ENCODE measurements around the gene HPX. TPM values are rescaled to one million over a fixed set of nuclear protein-coding genes. Genes with fewer than 3 reads are reported as not detected.
A peak's percentile ranks its signal among the peaks of the same experiment; 100 is the strongest.

HPX gene
- total and polyA plus RNA-seq, 4 experiments from 2014 or later, result 0.83 to 1.3 TPM; not detected in 2

- Mint-ChIP-seq H3K4me1 (no peaks in the 10 kb centered on the region), H3K9me3 (no peaks in the 10 kb centered on the region)
- H3K27me3 ChIP-seq (ENCODE audit: insufficient read depth, low read length), result no peaks in the 10 kb centered on the region
These were observed 2.8 kb downstream of the HPX start for GRCh38 chr11:6437993-6438392.

DNA sequence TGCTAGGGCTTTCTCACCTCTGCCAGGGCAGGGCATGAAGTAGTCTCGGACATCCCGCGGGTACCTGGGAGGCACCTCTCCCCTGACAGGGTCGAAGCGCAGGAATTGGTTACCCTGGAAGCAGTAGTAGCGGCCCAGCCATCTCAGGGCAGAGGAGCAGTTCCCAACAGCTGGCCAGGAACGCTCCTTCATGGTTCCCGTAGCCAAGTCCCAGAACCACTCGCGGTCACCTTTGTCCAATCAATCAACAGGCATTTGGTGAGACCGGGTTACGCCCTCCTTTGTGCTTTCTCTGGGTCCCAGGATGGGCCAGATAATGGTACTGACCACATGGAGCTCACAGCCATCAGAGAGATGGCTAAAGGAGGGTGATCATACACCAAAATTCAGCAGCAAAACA, 3.4 kb downstream of the HPX start:
- H3K27ac ChIP-seq (ENCODE audit: low read depth, low read length), result no peak overlapping the region
- POLR2A ChIA-PET (ENCODE audit: partially characterized antibody), result interaction anchor here (0.8 to 2.5 kb wide), 8 partner anchors 18 to 59 kb away, joined by 3 to 12 read pairs (median 4); partner anchors contain the start of genes APBB1, SMPD1 and TIMM10B
- Mint-ChIP-seq H3K9me3 (no peaks in the 10 kb centered on the region), H3K27me3 (no peaks in the 10 kb centered on the region), H3K36me3 (no peaks in the 10 kb centered on the region), H3K27ac (no peak overlapping the region), H3K4me1 (no peaks in the 10 kb centered on the region), H3K4me3 (no peak overlapping the region)
- no peak for DNase-seq
- intact Hi-C loops (cut with micrococcal nuclease), result loop anchor here (5.0 kb wide), 1 partner anchor 45 kb away; the partner anchor contains the start of genes ARFIP2 and TIMM10B
- H3K36me3 ChIP-seq (ENCODE audit: insufficient read depth, low read length), result no peaks in the 10 kb centered on the region
- peaks cover 29% of the 10 kb centered on the region for H3K4me1 ChIP-seq (ENCODE audit: insufficient read depth, low read length)
- H3K9me3 ChIP-seq (ENCODE audit: control insufficient read depth in 1 of 2, low read length in 2 of 2), result no peaks in the 10 kb centered on the region
- CTCF ChIA-PET (ENCODE audit: partially characterized antibody), result interaction anchor here (1.0 to 17.0 kb wide), 7 partner anchors 11 to 317 kb away, joined by 3 to 1014 read pairs (median 6); partner anchors contain the start of gene SMPD1
- no peak overlapping the region for H3K4me3 ChIP-seq (ENCODE audit: low read length in 2 of 2)
- H3K27me3 ChIP-seq (ENCODE audit: insufficient read depth, low read length), result no peaks in the 10 kb centered on the region

More at GRCh38 chr11:6437993-6438392, 2.8 kb downstream of the HPX start:
- no peaks in the 10 kb centered on the region for H3K36me3 ChIP-seq (ENCODE audit: insufficient read depth, low read length)
- H3K27ac ChIP-seq (ENCODE audit: low read depth, low read length), result no peak overlapping the region
- ChIA-PET POLR2A (ENCODE audit: partially characterized antibody) (interaction anchor here (0.8 to 2.5 kb wide), 9 partner anchors 19 to 59 kb away, joined by 3 to 12 read pairs (median 4); partner anchors contain the start of genes APBB1, SMPD1 and TIMM10B), CTCF (ENCODE audit: partially characterized antibody) (interaction anchor here (1.0 to 17.0 kb wide), 11 partner anchors 8 to 317 kb away, joined by 3 to 1014 read pairs (median 6); partner anchors contain the start of genes APBB1 and SMPD1)
- DNase-seq, result peak in 1 of 5 donors; percentile 11
- H3K36me3 Mint-ChIP-seq, result no peaks in the 10 kb centered on the region
- peaks cover 29% of the 10 kb centered on the region for H3K4me1 ChIP-seq (ENCODE audit: insufficient read depth, low read length)
- H3K27ac Mint-ChIP-seq, result no peak overlapping the region
- H3K27me3 Mint-ChIP-seq, result no peaks in the 10 kb centered on the region
- no peak overlapping the region for H3K4me3 Mint-ChIP-seq
- intact Hi-C loops (cut with micrococcal nuclease), result loop anchor here (2.0 to 5.0 kb wide), 3 partner anchors 19 to 319 kb away; partner anchors contain the start of genes APBB1, ARFIP2 and TIMM10B
- H3K9me3 ChIP-seq (ENCODE audit: control insufficient read depth in 1 of 2, low read length in 2 of 2), result no peaks in the 10 kb centered on the region
- H3K4me3 ChIP-seq (ENCODE audit: low read length in 2 of 2), result no peak overlapping the region

GRCh38 chr11:6433998-6434660, 6.7 kb downstream of the HPX start:
- intact Hi-C loops (cut with micrococcal nuclease), result no loop called here
- Histone ChIP-seq H3K4me3 (ENCODE audit: low read length in 2 of 2) (no peak overlapping the region), H3K36me3 (ENCODE audit: insufficient read depth, low read length) (no peaks in the 10 kb centered on the region), H3K9me3 (ENCODE audit: control insufficient read depth in 1 of 2, low read length in 2 of 2) (no peaks in the 10 kb centered on the region), H3K4me1 (ENCODE audit: insufficient read depth, low read length) (peaks cover 23% of the 10 kb centered on the region), H3K27me3 (ENCODE audit: insufficient read depth, low read length) (no peaks in the 10 kb centered on the region), H3K27ac (ENCODE audit: low read depth, low read length) (no peak overlapping the region)
- Mint-ChIP-seq H3K27ac (no peak overlapping the region), H3K36me3 (no peaks in the 10 kb centered on the region), H3K4me1 (no peaks in the 10 kb centered on the region), H3K4me3 (no peak overlapping the region), H3K9me3 (no peaks in the 10 kb centered on the region), H3K27me3 (no peaks in the 10 kb centered on the region)
- ChIA-PET POLR2A (ENCODE audit: partially characterized antibody) (interaction anchor here (0.6 kb wide), 1 partner anchor 234 kb away, joined by 3 read pairs; no protein-coding TSS in a partner anchor), CTCF (ENCODE audit: partially characterized antibody) (interaction anchor here (1.1 to 17.0 kb wide), 4 partner anchors 9 to 55 kb away, joined by 3 to 1014 read pairs (median 60); partner anchors contain the start of gene SMPD1)
- DNase-seq, result no peak

- Mint-ChIP-seq H3K4me3 (no peak overlapping the region), H3K9me3 (no peaks in the 10 kb centered on the region), H3K4me1 (no peaks in the 10 kb centered on the region), H3K27me3 (no peaks in the 10 kb centered on the region), H3K27ac (no peak overlapping the region), H3K36me3 (no peaks in the 10 kb centered on the region)
- peaks cover under 1% of the 10 kb centered on the region for H3K4me1 ChIP-seq (ENCODE audit: insufficient read depth, low read length)
- CTCF ChIA-PET (ENCODE audit: partially characterized antibody), result interaction anchor here (1.1 to 8.7 kb wide), 4 partner anchors 10 to 69 kb away, joined by 3 to 105 read pairs (median 18); partner anchors contain the start of gene HPX
- H3K36me3 ChIP-seq (ENCODE audit: insufficient read depth, low read length), result no peaks in the 10 kb centered on the region
- no peak for DNase-seq
- no peaks in the 10 kb centered on the region for H3K9me3 ChIP-seq (ENCODE audit: control insufficient read depth in 1 of 2, low read length in 2 of 2)
- H3K27ac ChIP-seq (ENCODE audit: low read depth, low read length), result no peak overlapping the region
- intact Hi-C loops (cut with micrococcal nuclease), result no loop called here
- POLR2A ChIA-PET (ENCODE audit: partially characterized antibody), result no interaction called here
- H3K4me3 ChIP-seq (ENCODE audit: low read length in 2 of 2), result no peak overlapping the region
- no peaks in the 10 kb centered on the region for H3K27me3 ChIP-seq (ENCODE audit: insufficient read depth, low read length)
These were observed 8.9 kb downstream of the HPX start for GRCh38 chr11:6431861-6432260.

- CTCF ChIA-PET (ENCODE audit: partially characterized antibody), result interaction anchor here (1.1 to 8.7 kb wide), 5 partner anchors 11 to 64 kb away, joined by 3 to 105 read pairs (median 5); partner anchors contain the start of gene SMPD1
- H3K27me3 Mint-ChIP-seq, result peaks cover 0 to 7% of the 10 kb centered on the region in 2 donors
- no peaks in the 10 kb centered on the region for H3K9me3 Mint-ChIP-seq
- Histone ChIP-seq H3K27ac (ENCODE audit: low read depth, low read length) (no peak overlapping the region), H3K4me3 (ENCODE audit: low read length in 2 of 2) (no peak overlapping the region), H3K36me3 (ENCODE audit: insufficient read depth, low read length) (no peaks in the 10 kb centered on the region), H3K9me3 (ENCODE audit: control insufficient read depth in 1 of 2, low read length in 2 of 2) (no peaks in the 10 kb centered on the region), H3K4me1 (ENCODE audit: insufficient read depth, low read length) (no peaks in the 10 kb centered on the region), H3K27me3 (ENCODE audit: insufficient read depth, low read length) (no peaks in the 10 kb centered on the region)
- POLR2A ChIA-PET (ENCODE audit: partially characterized antibody), result interaction anchor here (0.6 to 0.9 kb wide), 2 partner anchors 8 to 37 kb away, joined by 3 to 4 read pairs; partner anchors contain the start of genes APBB1 and SMPD1
- H3K4me3 Mint-ChIP-seq, result no peak overlapping the region
- H3K36me3 Mint-ChIP-seq, result no peaks in the 10 kb centered on the region
- intact Hi-C loops (cut with micrococcal nuclease), result no loop called here
- H3K27ac Mint-ChIP-seq, result no peak overlapping the region
- no peaks in the 10 kb centered on the region for H3K4me1 Mint-ChIP-seq
- DNase-seq, result no peak
These were observed 13.3 kb downstream of the HPX start for GRCh38 chr11:6427516-6427915.

- H3K27ac ChIP-seq (ENCODE audit: low read depth, low read length), result no peak overlapping the region
- H3K4me3 ChIP-seq (ENCODE audit: low read length in 2 of 2), result no peak overlapping the region
- peak overlapping the region in 3 of 7 donors; percentile 44 to 74 (median 71) for H3K27ac Mint-ChIP-seq
- H3K36me3 ChIP-seq (ENCODE audit: insufficient read depth, low read length), result no peaks in the 10 kb centered on the region
- ChIA-PET CTCF (ENCODE audit: partially characterized antibody) (interaction anchor here (0.6 to 4.8 kb wide), 6 partner anchors 15 to 42 kb away, joined by 3 to 29 read pairs (median 4); no protein-coding TSS in a partner anchor), POLR2A (ENCODE audit: partially characterized antibody) (interaction anchor here (0.9 to 16.3 kb wide), 3 partner anchors 11 to 325 kb away, joined by 3 to 503 read pairs (median 9); partner anchors contain the start of gene SMPD1)
- H3K4me3 Mint-ChIP-seq, result peak overlapping the region in 3 of 8 donors; percentile 51 to 88 (median 84)
- peaks cover 5 to 12% (median 8%) of the 10 kb centered on the region in 4 donors for H3K4me1 Mint-ChIP-seq
- no peak for DNase-seq
- no peaks in the 10 kb centered on the region for H3K27me3 ChIP-seq (ENCODE audit: insufficient read depth, low read length)
- no peaks in the 10 kb centered on the region for H3K9me3 ChIP-seq (ENCODE audit: control insufficient read depth in 1 of 2, low read length in 2 of 2)
- peaks cover 6 to 15% of the 10 kb centered on the region in 2 donors for H3K27me3 Mint-ChIP-seq
- H3K36me3 Mint-ChIP-seq, result no peaks in the 10 kb centered on the region
- H3K9me3 Mint-ChIP-seq, result no peaks in the 10 kb centered on the region
- intact Hi-C loops (cut with micrococcal nuclease), result no loop called here
- peaks cover 34% of the 10 kb centered on the region for H3K4me1 ChIP-seq (ENCODE audit: insufficient read depth, low read length)
These were observed 20.1 kb downstream of the HPX start for GRCh38 chr11:6420677-6421076.

Measured in CD4-positive, alpha-beta memory T cell (primary cell).